Activated gamma-delta T cell treated with Interleukin-2 at 50 U/mL for 16 hours (primary cell): ENCODE results near the gene SPINK13.
"Not testable (repeated sequence)": the region's sequence is repeated elsewhere in the genome, so short reads cannot be mapped to it uniquely, and the experiment has no call there.

Experiments used
- DNase-seq: peaks from one replicate; pipeline ENCODE4 v3.0.0-alpha.2; 2020

The SPINK13 gene

GRCh38 chr5:148268566-148268965, at the start of gene SPINK13:
Gene SPINK13, plus strand, starts transcription at chr5:148268794. Its CDS starts 1,279 bp downstream, at chr5:148270073.
- DNase-seq: no peak

GRCh38 chr5:148221508-148221907, 47.1 kb upstream of the SPINK13 start:
- no peak for DNase-seq

- no peak for DNase-seq
These were observed 44.4 kb upstream of the SPINK13 start for GRCh38 chr5:148224117-148224742.

- DNase-seq: no peak
These were observed 40.1 kb upstream of the SPINK13 start for GRCh38 chr5:148228392-148228984.

GRCh38 chr5:148229840-148230239, 38.8 kb upstream of the SPINK13 start:
- DNase-seq: no peak

GRCh38 chr5:148230240-148230639, 38.4 kb upstream of the SPINK13 start:
- DNase-seq: no peak

GRCh38 chr5:148237785-148238417, 30.7 kb upstream of the SPINK13 start:
- no peak for DNase-seq

- DNase-seq: no peak
These were observed 30.2 kb upstream of the SPINK13 start, which contains the start of gene MARCOL for GRCh38 chr5:148238418-148238794. Gene MARCOL, plus strand, starts transcription at chr5:148238525. Its CDS starts 73 bp downstream, at chr5:148238598.

GRCh38 chr5:148248894-148249293, 19.7 kb upstream of the SPINK13 start:
- no peak for DNase-seq

GRCh38 chr5:148255456-148255855, 13.1 kb upstream of the SPINK13 start:
- DNase-seq: no peak

- DNase-seq: no peak
These were observed 9.3 kb upstream of the SPINK13 start for GRCh38 chr5:148259288-148259687.

- DNase-seq: no peak
These were observed 7.4 kb upstream of the SPINK13 start for GRCh38 chr5:148261221-148261620.

GRCh38 chr5:148267962-148268361, 632 bp upstream of the SPINK13 start:
- no peak for DNase-seq

- DNase-seq: not testable (repeated sequence)
These were observed 6.5 kb downstream of the SPINK13 start for GRCh38 chr5:148275129-148275528.

GRCh38 chr5:148280893-148281292, 12.3 kb downstream of the SPINK13 start:
- DNase-seq: not testable (repeated sequence)

- DNase-seq: not testable (repeated sequence)
These were observed 12.7 kb downstream of the SPINK13 start for GRCh38 chr5:148281336-148281735.

GRCh38 chr5:148290271-148291195, 21.9 kb downstream of the SPINK13 start:
- no peak for DNase-seq

- no peak for DNase-seq
These were observed 29.1 kb downstream of the SPINK13 start for GRCh38 chr5:148297731-148298130.

- no peak for DNase-seq
These were observed 37.9 kb downstream of the SPINK13 start for GRCh38 chr5:148306446-148306845.

GRCh38 chr5:148309019-148309418, 40.4 kb downstream of the SPINK13 start:
- DNase-seq: no peak

- no peak for DNase-seq
These were observed 41.2 kb downstream of the SPINK13 start for GRCh38 chr5:148309746-148310145.

GRCh38 chr5:148311484-148311883, 42.9 kb downstream of the SPINK13 start:
- no peak for DNase-seq

GRCh38 chr5:148312153-148312552, 43.6 kb downstream of the SPINK13 start, which contains the start of gene SPINK7:
Gene SPINK7, plus strand, starts transcription at chr5:148312423. Its CDS starts 61 bp downstream, at chr5:148312484.
- DNase-seq: no peak
